H1 (cell line): Measurements from ENCODE around the gene C2CD2L.

Experiments used
- CTCF ChIP-seq, 3 experiments: IDR thresholded peaks; 1 replicate in 2 of 3; 2 replicates in 1 of 3; pipeline versions ENCODE4 v1.5.1 to v1.6.1; 2011; ENCODE audit warnings: low read length in 3 of 3, mild to moderate bottlenecking in 3 of 3, inconsistent platforms in 2 of 3, low read depth in 1 of 3, moderate library complexity in 1 of 3; ENCODE audit not compliant: insufficient read depth in 1 of 3; ENCODE audit errors: control extremely low read depth in 1 of 3
- EZH2 ChIP-seq: fragments of 200-600 bp; sonication (generic); IDR thresholded peaks from 2 replicates; pipeline ENCODE4 v1.7.1; 2012; ENCODE audit warnings: low read depth, mild to moderate bottlenecking, moderate library complexity, low read length, inconsistent platforms; ENCODE audit not compliant: severe bottlenecking
- POLR2A ChIP-seq, 2 experiments: IDR thresholded peaks; 1 replicate in 1 of 2; 2 replicates in 1 of 2; pipeline ENCODE4 v1.6.1; 2011; ENCODE audit warnings: low read depth in 2 of 2, low read length in 2 of 2, mild to moderate bottlenecking in 2 of 2; ENCODE audit errors: control extremely low read depth in 1 of 2

GRCh38 chr11:119081682-119082260 is 25.4 kb upstream of the C2CD2L start:
- TF ChIP-seq CTCF (IDR thresholded peaks at IDR 0.05; ENCODE audit: control extremely low read depth in 1 of 3, insufficient read depth in 1 of 3, low read depth in 1 of 3, low read length in 3 of 3) (no peak), POLR2A (IDR thresholded peaks at IDR 0.05; ENCODE audit: control extremely low read depth in 1 of 2, low read depth in 2 of 2, low read length in 2 of 2) (no peak), EZH2 (no peak)
